ENCODE data around the gene ATAT1. TPM values are rescaled to one million over a fixed set of nuclear protein-coding genes. Genes with fewer than 3 reads are reported as not detected.

ATAT1 gene
- total RNA-seq, 1 experiment from 2014 or later = 15.8 TPM

DNA sequence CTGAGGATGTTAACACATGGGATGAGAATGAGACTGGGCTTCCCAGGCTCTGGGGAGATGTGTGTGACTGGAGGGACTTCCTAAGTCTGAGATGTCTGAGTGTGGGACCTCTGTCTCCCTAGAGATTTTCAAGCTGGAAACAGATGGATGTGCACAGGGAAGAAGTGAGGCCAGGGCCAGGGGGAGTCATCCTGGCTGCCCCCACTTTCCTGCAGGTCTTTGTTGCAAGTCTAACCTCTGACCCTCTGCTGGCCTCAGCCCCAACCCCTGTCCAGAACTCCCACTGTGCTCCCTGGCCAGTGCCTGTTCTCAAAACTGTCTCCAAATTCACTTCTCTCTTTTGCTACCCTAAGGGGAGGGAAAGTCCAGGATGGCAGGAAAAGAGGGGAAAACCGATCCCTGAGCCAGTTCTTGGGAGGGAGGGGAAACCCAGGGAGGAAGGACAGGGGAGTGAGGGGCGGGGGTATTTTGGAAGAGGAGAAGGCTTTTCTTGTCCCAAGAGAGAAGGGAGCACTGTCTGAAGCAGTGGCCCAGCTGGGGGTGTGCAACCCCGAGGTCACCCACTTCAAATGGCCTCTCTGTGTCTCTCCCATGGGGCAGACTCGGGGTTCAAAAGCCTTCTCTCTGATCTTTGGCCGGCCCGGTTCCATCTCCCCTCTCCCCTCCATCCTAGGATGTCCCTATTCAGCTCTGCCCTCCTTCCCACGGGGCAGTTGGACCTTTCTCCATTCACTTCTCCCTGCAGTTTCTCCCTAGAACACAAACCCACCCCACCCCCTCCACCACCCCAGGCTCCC lies 56.7 kb downstream of the ATAT1 start:
- H3K36me3 ChIP-seq (ENCODE audit: control insufficient read depth, insufficient read depth, low read length) = no peaks in the 10 kb centered on the region
- CTCF ChIA-PET = interaction anchor here (0.7 kb wide), 1 partner anchor 44 kb away, joined by 5 read pairs; no protein-coding TSS in a partner anchor
- POLR2A ChIA-PET = no interaction called here
- in situ Hi-C loops (cut with HindIII; ENCODE audit: low pct_unique_long_range_greater_than_20kb, low sequenced_read_pairs) = no loop called here
- no TSS peak for BruUV-seq (replicated peaks)
- DNase-seq (ENCODE audit: low read depth, low spot score) = no peak
- no peak for ATAC-seq
- H3K4me3 ChIP-seq (ENCODE audit: low read depth in 2 of 2, low read length in 2 of 2) = peak overlapping the region; percentile 85 to 96
- H3K9me3 ChIP-seq (ENCODE audit: control insufficient read depth, insufficient read depth, low read depth, low read length) = no peaks in the 10 kb centered on the region
- no peaks in the 10 kb centered on the region for H3K27me3 ChIP-seq (ENCODE audit: control insufficient read depth, insufficient read depth, low read length)
- intact Hi-C loops (cut with micrococcal nuclease; ENCODE audit: unreplicated experiment) = loop anchor here (5.0 kb wide), 1 partner anchor 404 kb away; no protein-coding TSS in a partner anchor
- peak overlapping the region; percentile 96 for H3K27ac ChIP-seq (ENCODE audit: low read length)
- peaks cover 35% of the 10 kb centered on the region for H3K4me1 ChIP-seq (ENCODE audit: control insufficient read depth, insufficient read depth, low read length)
- TF ChIP-seq TCF7L2 (IDR thresholded peaks at IDR 0.05; ENCODE audit: low read depth, low read length) (no peak), SIN3A (IDR thresholded peaks at IDR 0.05; ENCODE audit: borderline replicate concordance, insufficient read depth, low read depth, low read length) (no peak), POLR2AphosphoS5 (IDR thresholded peaks at IDR 0.05; ENCODE audit: low read depth, low read length) (no peak)
- TF ChIP-seq, protein P1, sequence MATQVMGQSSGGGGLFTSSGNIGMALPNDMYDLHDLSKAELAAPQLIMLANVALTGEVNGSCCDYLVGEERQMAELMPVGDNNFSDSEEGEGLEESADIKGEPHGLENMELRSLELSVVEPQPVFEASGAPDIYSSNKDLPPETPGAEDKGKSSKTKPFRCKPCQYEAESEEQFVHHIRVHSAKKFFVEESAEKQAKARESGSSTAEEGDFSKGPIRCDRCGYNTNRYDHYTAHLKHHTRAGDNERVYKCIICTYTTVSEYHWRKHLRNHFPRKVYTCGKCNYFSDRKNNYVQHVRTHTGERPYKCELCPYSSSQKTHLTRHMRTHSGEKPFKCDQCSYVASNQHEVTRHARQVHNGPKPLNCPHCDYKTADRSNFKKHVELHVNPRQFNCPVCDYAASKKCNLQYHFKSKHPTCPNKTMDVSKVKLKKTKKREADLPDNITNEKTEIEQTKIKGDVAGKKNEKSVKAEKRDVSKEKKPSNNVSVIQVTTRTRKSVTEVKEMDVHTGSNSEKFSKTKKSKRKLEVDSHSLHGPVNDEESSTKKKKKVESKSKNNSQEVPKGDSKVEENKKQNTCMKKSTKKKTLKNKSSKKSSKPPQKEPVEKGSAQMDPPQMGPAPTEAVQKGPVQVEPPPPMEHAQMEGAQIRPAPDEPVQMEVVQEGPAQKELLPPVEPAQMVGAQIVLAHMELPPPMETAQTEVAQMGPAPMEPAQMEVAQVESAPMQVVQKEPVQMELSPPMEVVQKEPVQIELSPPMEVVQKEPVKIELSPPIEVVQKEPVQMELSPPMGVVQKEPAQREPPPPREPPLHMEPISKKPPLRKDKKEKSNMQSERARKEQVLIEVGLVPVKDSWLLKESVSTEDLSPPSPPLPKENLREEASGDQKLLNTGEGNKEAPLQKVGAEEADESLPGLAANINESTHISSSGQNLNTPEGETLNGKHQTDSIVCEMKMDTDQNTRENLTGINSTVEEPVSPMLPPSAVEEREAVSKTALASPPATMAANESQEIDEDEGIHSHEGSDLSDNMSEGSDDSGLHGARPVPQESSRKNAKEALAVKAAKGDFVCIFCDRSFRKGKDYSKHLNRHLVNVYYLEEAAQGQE (IDR thresholded peaks at IDR 0.05; ENCODE audit: insufficient read depth in 1 of 2, low read depth in 2 of 2, low read length in 1 of 2) = no peak
- TF ChIP-seq, protein P2, sequence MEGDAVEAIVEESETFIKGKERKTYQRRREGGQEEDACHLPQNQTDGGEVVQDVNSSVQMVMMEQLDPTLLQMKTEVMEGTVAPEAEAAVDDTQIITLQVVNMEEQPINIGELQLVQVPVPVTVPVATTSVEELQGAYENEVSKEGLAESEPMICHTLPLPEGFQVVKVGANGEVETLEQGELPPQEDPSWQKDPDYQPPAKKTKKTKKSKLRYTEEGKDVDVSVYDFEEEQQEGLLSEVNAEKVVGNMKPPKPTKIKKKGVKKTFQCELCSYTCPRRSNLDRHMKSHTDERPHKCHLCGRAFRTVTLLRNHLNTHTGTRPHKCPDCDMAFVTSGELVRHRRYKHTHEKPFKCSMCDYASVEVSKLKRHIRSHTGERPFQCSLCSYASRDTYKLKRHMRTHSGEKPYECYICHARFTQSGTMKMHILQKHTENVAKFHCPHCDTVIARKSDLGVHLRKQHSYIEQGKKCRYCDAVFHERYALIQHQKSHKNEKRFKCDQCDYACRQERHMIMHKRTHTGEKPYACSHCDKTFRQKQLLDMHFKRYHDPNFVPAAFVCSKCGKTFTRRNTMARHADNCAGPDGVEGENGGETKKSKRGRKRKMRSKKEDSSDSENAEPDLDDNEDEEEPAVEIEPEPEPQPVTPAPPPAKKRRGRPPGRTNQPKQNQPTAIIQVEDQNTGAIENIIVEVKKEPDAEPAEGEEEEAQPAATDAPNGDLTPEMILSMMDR (IDR thresholded peaks at IDR 0.05) = no peak

DNA sequence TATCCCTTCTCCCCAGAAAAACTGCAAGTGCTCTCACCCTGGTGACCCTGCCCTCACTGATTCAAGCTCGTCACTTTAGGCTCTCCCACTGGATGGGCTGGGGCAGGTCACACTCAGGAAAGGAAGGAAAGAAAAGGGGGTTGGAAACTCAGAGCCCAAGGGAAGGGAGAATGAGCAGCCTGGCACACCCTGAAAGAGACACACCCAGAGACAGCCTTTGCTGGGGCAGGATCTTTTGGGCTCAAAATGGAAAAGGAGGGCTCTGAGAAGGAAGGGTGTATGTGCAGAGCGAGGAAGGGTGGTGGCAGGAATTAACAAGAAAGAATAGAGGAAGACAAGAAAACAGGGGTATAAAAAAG lies 57.3 kb downstream of the ATAT1 start:
- in situ Hi-C loops (cut with HindIII; ENCODE audit: low pct_unique_long_range_greater_than_20kb, low sequenced_read_pairs) = no loop called here
- H3K4me3 ChIP-seq (ENCODE audit: low read depth in 2 of 2, low read length in 2 of 2) = peak overlapping the region; percentile 85 to 96
- TF ChIP-seq SIN3A (IDR thresholded peaks at IDR 0.05; ENCODE audit: borderline replicate concordance, insufficient read depth, low read depth, low read length) (no peak), TCF7L2 (IDR thresholded peaks at IDR 0.05; ENCODE audit: low read depth, low read length) (no peak), POLR2AphosphoS5 (IDR thresholded peaks at IDR 0.05; ENCODE audit: low read depth, low read length) (no peak)
- TF ChIP-seq, protein P2 (IDR thresholded peaks at IDR 0.05) = no peak
- TF ChIP-seq, protein P1 (IDR thresholded peaks at IDR 0.05; ENCODE audit: insufficient read depth in 1 of 2, low read depth in 2 of 2, low read length in 1 of 2) = no peak

More for the DNA sequence above, 57.3 kb downstream of the ATAT1 start:
- BruUV-seq (replicated peaks) = no TSS peak
- H3K27ac ChIP-seq (ENCODE audit: low read length) = peak overlapping the region; percentile 96
- no peaks in the 10 kb centered on the region for H3K27me3 ChIP-seq (ENCODE audit: control insufficient read depth, insufficient read depth, low read length)
- ChIA-PET CTCF (interaction anchor here (0.7 kb wide), 1 partner anchor 43 kb away, joined by 5 read pairs; no protein-coding TSS in a partner anchor), POLR2A (no interaction called here)
- H3K9me3 ChIP-seq (ENCODE audit: control insufficient read depth, insufficient read depth, low read depth, low read length) = no peaks in the 10 kb centered on the region
- ATAC-seq (no peak), DNase-seq (ENCODE audit: low read depth, low spot score) (no peak)
- peaks cover 38% of the 10 kb centered on the region for H3K4me1 ChIP-seq (ENCODE audit: control insufficient read depth, insufficient read depth, low read length)
- intact Hi-C loops (cut with micrococcal nuclease; ENCODE audit: unreplicated experiment) = loop anchor here (5.0 kb wide), 1 partner anchor 403 kb away; no protein-coding TSS in a partner anchor
- H3K36me3 ChIP-seq (ENCODE audit: control insufficient read depth, insufficient read depth, low read length) = no peaks in the 10 kb centered on the region

Data from Panc1 (cell line).